ENCODE results near the gene SLC38A9. TPM values are rescaled to one million over a fixed set of nuclear protein-coding genes. Genes with fewer than 3 reads are reported as not detected.
A peak's percentile ranks its signal among the peaks of the same experiment; 100 is the strongest.

Gene SLC38A9
- total and polyA plus RNA-seq, 2 of the 8 experiments (the other 6 are each of a cell fraction or from before 2014, with no cell fraction given) = 29.2 to 43.7 TPM

GRCh38 chr5:55578771-55579170, 133.4 kb downstream of the SLC38A9 start:
- Histone ChIP-seq H4K20me1 (replicated peaks in 1 of 2; ENCODE audit: control insufficient read depth in 1 of 2, insufficient read depth in 2 of 2, low read length in 2 of 2) (no peaks in the 10 kb centered on the region), H3K56ac (replicated peaks; ENCODE audit: insufficient read length, low read depth, low read length) (no peak overlapping the region), H4K5ac (ENCODE audit: insufficient read length, low read depth, low read length) (no peak overlapping the region), H2AK5ac (ENCODE audit: low read depth, low read length) (no peak overlapping the region), H3K4me3 (ENCODE audit: extremely low read depth in 1 of 4, insufficient read depth in 2 of 4, low read depth in 3 of 4, low read length in 4 of 4) (no peak overlapping the region), H2BK20ac (ENCODE audit: low read length) (no peak overlapping the region), H3K18ac (ENCODE audit: extremely low read depth, low read length) (0 out of 2 replicates have a peak overlapping the region, but pooled peaks have one; percentile 48), H3K23me2 (ENCODE audit: low read depth, low read length) (no peaks in the 10 kb centered on the region), H2AFZ (ENCODE audit: low read length) (no peak overlapping the region), H3K9ac (replicated peaks in 1 of 4; ENCODE audit: extremely low read depth in 1 of 4, low read depth in 3 of 4, low read length in 3 of 4) (no peak overlapping the region), H3K4me2 (ENCODE audit: insufficient read depth in 1 of 2, low read depth in 2 of 2, low read length in 2 of 2) (no peak overlapping the region), H3K27ac (ENCODE audit: low read depth, low read length) (no peak overlapping the region), H2BK5ac (ENCODE audit: low read depth, low read length) (no peak overlapping the region; the same call in 1 of the 2 replicates), H3K4me1 (replicated peaks in 1 of 4; ENCODE audit: control insufficient read depth in 3 of 4, insufficient read depth in 4 of 4, low read length in 3 of 4) (peaks cover 0 to 6% (median 3%) of the 10 kb centered on the region in 4 experiments; a peak in 3 of 7 replicates), H3K14ac (ENCODE audit: insufficient read length) (no peak overlapping the region), H3K23ac (ENCODE audit: insufficient read length) (no peak overlapping the region), H3K36me3 (ENCODE audit: control insufficient read depth in 2 of 4, insufficient read depth in 4 of 4, low read length in 3 of 4) (no peaks in the 10 kb centered on the region), H3K27me3 (replicated peaks in 1 of 4; ENCODE audit: control insufficient read depth in 3 of 4, extremely low read depth in 1 of 4, insufficient read depth in 3 of 4, low read length in 3 of 4) (no peaks in the 10 kb centered on the region), H2BK120ac (replicated peaks; ENCODE audit: low read depth, low read length) (peak overlapping the region; percentile 72), H4K8ac (ENCODE audit: extremely low read depth, insufficient read depth, low read length) (no peak overlapping the region), H3K9me3 (ENCODE audit: insufficient read depth in 2 of 2, low read depth in 1 of 2, low read length in 1 of 2) (no peaks in the 10 kb centered on the region), H4K91ac (replicated peaks; ENCODE audit: insufficient read length, low read length) (no peak overlapping the region), H2BK15ac (ENCODE audit: low read length) (no peak overlapping the region), H3K79me2 (ENCODE audit: control insufficient read depth in 1 of 2, insufficient read depth in 2 of 2, low read length in 2 of 2) (no peaks in the 10 kb centered on the region), H3K4ac (replicated peaks; ENCODE audit: insufficient read length, low read depth, low read length) (no peak overlapping the region), H2BK12ac (ENCODE audit: low read depth, low read length) (no peak overlapping the region), H3K79me1 (ENCODE audit: low read depth, low read length) (no peaks in the 10 kb centered on the region)
- FAIRE-seq (no peak), DNase-seq (ENCODE audit: low read depth in 1 of 2, low spot score in 2 of 2) (no peak)
- POLR2A ChIA-PET (ENCODE audit: partially characterized antibody) = no interaction called here
- CTCF ChIA-PET (ENCODE audit: partially characterized antibody) = interaction anchor here (0.9 to 1.1 kb wide), 2 partner anchors 9 to 17 kb away, joined by 3 to 4 read pairs; no protein-coding TSS in a partner anchor
- no peak for TF ChIP-seq TAF7 (optimal IDR thresholded peaks at IDR 0.05; ENCODE audit: borderline replicate concordance, low read depth, low read length)
- TF ChIP-seq SP2 (IDR thresholded peaks at IDR 0.05; ENCODE audit: low read length) = no peak
- TF ChIP-seq POLR2AphosphoS5 (IDR thresholded peaks at IDR 0.05; ENCODE audit: low read depth, low read length) = no peak
- TF ChIP-seq ZNF274 (IDR thresholded peaks at IDR 0.05; ENCODE audit: borderline replicate concordance, extremely low read depth, low read length) = no peak
- TF ChIP-seq SP1 (IDR thresholded peaks at IDR 0.05; ENCODE audit: low read depth, low read length) = no peak

Data from H1 (cell line).